Measurements from ENCODE around the gene GNG8. TPM values are rescaled to one million over a fixed set of nuclear protein-coding genes. Genes with fewer than 3 reads are reported as not detected.

The GNG8 gene
- polyA plus RNA-seq, 1 donor from 2014 or later, result not detected

- Histone ChIP-seq H3F3A (ENCODE audit: insufficient read depth, low read length, poor library complexity, severe bottlenecking) (no peaks in the 10 kb centered on the region), H3K4me3 (ENCODE audit: low read length) (no peak overlapping the region), H4K20me1 (ENCODE audit: insufficient read depth) (no peaks in the 10 kb centered on the region), H3K27ac (ENCODE audit: low read length) (no peak overlapping the region), H3K27me3 (ENCODE audit: insufficient read depth, low read depth, low read length) (no peaks in the 10 kb centered on the region), H3K9me3 (ENCODE audit: low read length) (no peaks in the 10 kb centered on the region), H3K9ac (ENCODE audit: low read length) (no peak overlapping the region), H3K9me2 (ENCODE audit: insufficient read depth, low read length) (no peaks in the 10 kb centered on the region), H2AFZ (ENCODE audit: low read depth, low read length) (no peak overlapping the region), H3K4me2 (ENCODE audit: low read length) (no peak overlapping the region), H3K79me2 (replicated peaks; ENCODE audit: insufficient read depth, low read length) (no peaks in the 10 kb centered on the region), H3K36me3 (ENCODE audit: insufficient read depth, low read length) (no peaks in the 10 kb centered on the region)
- TF ChIP-seq EP300 (conservative IDR thresholded peaks at IDR 0.05; ENCODE audit: poor library complexity, severe bottlenecking) (no peak), SMC3 (conservative IDR thresholded peaks at IDR 0.05; ENCODE audit: poor library complexity) (no peak), RAD21 (conservative IDR thresholded peaks at IDR 0.05) (no peak), MXI1 (conservative IDR thresholded peaks at IDR 0.05; ENCODE audit: poor library complexity, severe bottlenecking) (no peak), TAF1 (IDR thresholded peaks at IDR 0.05; ENCODE audit: low read depth) (no peak), REST (IDR thresholded peaks at IDR 0.05; ENCODE audit: borderline replicate concordance) (no peak), EZH2 (IDR thresholded peaks at IDR 0.05; ENCODE audit: borderline replicate concordance, insufficient read depth, low read length, poor library complexity, severe bottlenecking) (no peak), POLR2AphosphoS5 (IDR thresholded peaks at IDR 0.05) (no peak)
- TF ChIP-seq, protein P1, sequence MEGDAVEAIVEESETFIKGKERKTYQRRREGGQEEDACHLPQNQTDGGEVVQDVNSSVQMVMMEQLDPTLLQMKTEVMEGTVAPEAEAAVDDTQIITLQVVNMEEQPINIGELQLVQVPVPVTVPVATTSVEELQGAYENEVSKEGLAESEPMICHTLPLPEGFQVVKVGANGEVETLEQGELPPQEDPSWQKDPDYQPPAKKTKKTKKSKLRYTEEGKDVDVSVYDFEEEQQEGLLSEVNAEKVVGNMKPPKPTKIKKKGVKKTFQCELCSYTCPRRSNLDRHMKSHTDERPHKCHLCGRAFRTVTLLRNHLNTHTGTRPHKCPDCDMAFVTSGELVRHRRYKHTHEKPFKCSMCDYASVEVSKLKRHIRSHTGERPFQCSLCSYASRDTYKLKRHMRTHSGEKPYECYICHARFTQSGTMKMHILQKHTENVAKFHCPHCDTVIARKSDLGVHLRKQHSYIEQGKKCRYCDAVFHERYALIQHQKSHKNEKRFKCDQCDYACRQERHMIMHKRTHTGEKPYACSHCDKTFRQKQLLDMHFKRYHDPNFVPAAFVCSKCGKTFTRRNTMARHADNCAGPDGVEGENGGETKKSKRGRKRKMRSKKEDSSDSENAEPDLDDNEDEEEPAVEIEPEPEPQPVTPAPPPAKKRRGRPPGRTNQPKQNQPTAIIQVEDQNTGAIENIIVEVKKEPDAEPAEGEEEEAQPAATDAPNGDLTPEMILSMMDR (IDR thresholded peaks at IDR 0.05; ENCODE audit: poor library complexity, severe bottlenecking), result no peak
Observed at GRCh38 chr19:46622118-46622446, 13.9 kb downstream of the GNG8 start.

- no peaks in the 10 kb centered on the region for H3K27me3 ChIP-seq (ENCODE audit: insufficient read depth, low read depth, low read length)
- no peak overlapping the region for H3K27ac ChIP-seq (ENCODE audit: low read length)
- H3K4me2 ChIP-seq (ENCODE audit: low read length), result no peak overlapping the region
- no peaks in the 10 kb centered on the region for H3F3A ChIP-seq (ENCODE audit: insufficient read depth, low read length, poor library complexity, severe bottlenecking)
- no peaks in the 10 kb centered on the region for H3K9me3 ChIP-seq (ENCODE audit: low read length)
- H3K79me2 ChIP-seq (replicated peaks; ENCODE audit: insufficient read depth, low read length), result no peaks in the 10 kb centered on the region
- no peaks in the 10 kb centered on the region for H4K20me1 ChIP-seq (ENCODE audit: insufficient read depth)
- H3K9me2 ChIP-seq (ENCODE audit: insufficient read depth, low read length), result no peaks in the 10 kb centered on the region
- peak overlapping the region; percentile 17 for H3K9ac ChIP-seq (ENCODE audit: low read length)
- H3K36me3 ChIP-seq (ENCODE audit: insufficient read depth, low read length), result no peaks in the 10 kb centered on the region
- H3K4me3 ChIP-seq (ENCODE audit: low read length), result no peak overlapping the region
- H2AFZ ChIP-seq (ENCODE audit: low read depth, low read length), result no peak overlapping the region
- TF ChIP-seq MXI1 (conservative IDR thresholded peaks at IDR 0.05; ENCODE audit: poor library complexity, severe bottlenecking), result no peak
- TF ChIP-seq, protein P1 (IDR thresholded peaks at IDR 0.05; ENCODE audit: poor library complexity, severe bottlenecking), result peak; percentile 36
Observed at GRCh38 chr19:46621191-46622117, 14.5 kb downstream of the GNG8 start.
